Measurements from ENCODE around the gene TP53.

DNA sequence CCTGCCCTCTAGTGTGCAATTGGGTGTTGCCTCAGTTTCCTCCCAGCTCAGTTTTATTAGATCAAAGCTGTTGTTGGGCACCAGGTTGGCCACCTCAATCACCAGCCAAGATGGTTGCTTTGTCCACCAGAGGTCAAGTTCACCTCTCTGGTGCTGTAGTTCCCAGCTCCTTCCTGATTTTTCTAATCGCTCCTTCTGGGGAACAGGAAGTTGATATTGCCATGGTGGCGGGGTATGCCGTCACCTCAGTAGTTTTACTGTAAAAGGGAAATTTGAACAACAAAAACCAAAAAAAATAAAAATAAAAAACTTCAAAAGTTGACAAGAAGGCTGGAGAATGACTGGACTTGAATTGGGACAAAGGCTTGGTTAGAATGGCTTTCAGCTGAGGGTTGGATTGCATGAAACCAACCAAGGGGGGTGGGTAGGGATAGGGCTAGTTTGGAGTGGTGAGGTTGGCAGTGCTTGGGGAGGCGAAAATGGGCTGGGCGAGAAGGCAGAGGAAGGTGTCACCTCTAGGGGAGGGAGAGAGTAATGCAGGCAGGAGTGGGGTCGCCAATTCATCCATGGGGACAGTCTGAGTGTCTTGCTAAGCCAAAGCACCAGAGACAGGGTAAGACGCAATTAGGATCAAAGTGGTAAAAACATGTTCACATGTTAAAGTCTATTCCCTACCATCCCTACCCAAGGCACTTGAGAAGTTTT, 23.9 kb upstream of the TP53 start:
- no peak for TF ChIP-seq POLR2AphosphoS5 (IDR thresholded peaks at IDR 0.05; ENCODE audit: low read depth, low read length)
- TF ChIP-seq, protein P1, sequence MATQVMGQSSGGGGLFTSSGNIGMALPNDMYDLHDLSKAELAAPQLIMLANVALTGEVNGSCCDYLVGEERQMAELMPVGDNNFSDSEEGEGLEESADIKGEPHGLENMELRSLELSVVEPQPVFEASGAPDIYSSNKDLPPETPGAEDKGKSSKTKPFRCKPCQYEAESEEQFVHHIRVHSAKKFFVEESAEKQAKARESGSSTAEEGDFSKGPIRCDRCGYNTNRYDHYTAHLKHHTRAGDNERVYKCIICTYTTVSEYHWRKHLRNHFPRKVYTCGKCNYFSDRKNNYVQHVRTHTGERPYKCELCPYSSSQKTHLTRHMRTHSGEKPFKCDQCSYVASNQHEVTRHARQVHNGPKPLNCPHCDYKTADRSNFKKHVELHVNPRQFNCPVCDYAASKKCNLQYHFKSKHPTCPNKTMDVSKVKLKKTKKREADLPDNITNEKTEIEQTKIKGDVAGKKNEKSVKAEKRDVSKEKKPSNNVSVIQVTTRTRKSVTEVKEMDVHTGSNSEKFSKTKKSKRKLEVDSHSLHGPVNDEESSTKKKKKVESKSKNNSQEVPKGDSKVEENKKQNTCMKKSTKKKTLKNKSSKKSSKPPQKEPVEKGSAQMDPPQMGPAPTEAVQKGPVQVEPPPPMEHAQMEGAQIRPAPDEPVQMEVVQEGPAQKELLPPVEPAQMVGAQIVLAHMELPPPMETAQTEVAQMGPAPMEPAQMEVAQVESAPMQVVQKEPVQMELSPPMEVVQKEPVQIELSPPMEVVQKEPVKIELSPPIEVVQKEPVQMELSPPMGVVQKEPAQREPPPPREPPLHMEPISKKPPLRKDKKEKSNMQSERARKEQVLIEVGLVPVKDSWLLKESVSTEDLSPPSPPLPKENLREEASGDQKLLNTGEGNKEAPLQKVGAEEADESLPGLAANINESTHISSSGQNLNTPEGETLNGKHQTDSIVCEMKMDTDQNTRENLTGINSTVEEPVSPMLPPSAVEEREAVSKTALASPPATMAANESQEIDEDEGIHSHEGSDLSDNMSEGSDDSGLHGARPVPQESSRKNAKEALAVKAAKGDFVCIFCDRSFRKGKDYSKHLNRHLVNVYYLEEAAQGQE (IDR thresholded peaks at IDR 0.05; ENCODE audit: insufficient read depth in 1 of 2, low read depth in 2 of 2, low read length in 1 of 2) = no peak
